WTC11 (cell line): ENCODE measurements around the gene FHIP2A.
"Not testable (repeated sequence)": the region's sequence is repeated elsewhere in the genome, so short reads cannot be mapped to it uniquely, and the experiment has no call there.

Experiments used
- CTCF ChIP-seq: fragments of 200-600 bp; IDR thresholded peaks from 2 replicates; pipeline ENCODE4 v1.8.0; 2022; ENCODE audit warnings: antibody characterized with exemption
- FOXP4 ChIP-seq: sonication (generic); formaldehyde crosslinking; IDR thresholded peaks from 2 replicates; pipeline ENCODE4 v1.8.0; 2022; ENCODE audit warnings: mild to moderate bottlenecking, missing genetic modification reagents
- MXD4 ChIP-seq: fragments of 250-450 bp; sonication (Bioruptor Pico); IDR thresholded peaks from 2 replicates; pipeline ENCODE4 v1.8.0; 2021; ENCODE audit warnings: mild to moderate bottlenecking, moderate library complexity, borderline replicate concordance
- TP53 ChIP-seq: sonication (generic); formaldehyde crosslinking; IDR thresholded peaks from 2 replicates; pipeline ENCODE4 v1.8.1; 2023; ENCODE audit warnings: mild to moderate bottlenecking, missing genetic modification reagents
- ZNF232 ChIP-seq: sonication (generic); formaldehyde crosslinking; IDR thresholded peaks from 2 replicates; pipeline ENCODE4 v1.8.0; 2022; ENCODE audit warnings: mild to moderate bottlenecking, missing genetic modification reagents

- TF ChIP-seq FOXP4; ZNF232 (CRISPR knock-in tag); TP53; CTCF; MXD4: not testable (repeated sequence)
Measured at GRCh38 chr10:114786492-114786891, 35.1 kb upstream of the FHIP2A start.
